ENCODE data around the gene TMEM9B.

DNA sequence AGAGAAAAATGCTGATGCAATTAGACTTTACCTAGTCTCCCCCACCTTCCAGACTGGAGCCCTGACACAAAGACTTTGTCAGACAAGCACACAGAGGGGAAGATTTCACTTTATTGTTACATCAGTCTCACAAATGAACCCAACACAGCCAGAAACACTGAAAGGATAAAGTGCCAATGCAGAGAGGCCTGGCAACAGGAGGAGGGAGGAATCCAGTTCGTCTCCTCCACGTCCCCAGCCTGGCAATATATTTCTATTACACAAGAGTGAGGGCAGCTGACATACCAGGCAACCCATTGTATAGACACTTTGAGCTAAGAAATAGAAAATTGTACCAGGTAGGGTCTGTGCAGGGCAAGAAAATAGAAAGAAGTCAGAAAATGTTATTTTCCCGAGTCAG lies 16.2 kb upstream of the TMEM9B start:
- TF ChIP-seq, protein P1, sequence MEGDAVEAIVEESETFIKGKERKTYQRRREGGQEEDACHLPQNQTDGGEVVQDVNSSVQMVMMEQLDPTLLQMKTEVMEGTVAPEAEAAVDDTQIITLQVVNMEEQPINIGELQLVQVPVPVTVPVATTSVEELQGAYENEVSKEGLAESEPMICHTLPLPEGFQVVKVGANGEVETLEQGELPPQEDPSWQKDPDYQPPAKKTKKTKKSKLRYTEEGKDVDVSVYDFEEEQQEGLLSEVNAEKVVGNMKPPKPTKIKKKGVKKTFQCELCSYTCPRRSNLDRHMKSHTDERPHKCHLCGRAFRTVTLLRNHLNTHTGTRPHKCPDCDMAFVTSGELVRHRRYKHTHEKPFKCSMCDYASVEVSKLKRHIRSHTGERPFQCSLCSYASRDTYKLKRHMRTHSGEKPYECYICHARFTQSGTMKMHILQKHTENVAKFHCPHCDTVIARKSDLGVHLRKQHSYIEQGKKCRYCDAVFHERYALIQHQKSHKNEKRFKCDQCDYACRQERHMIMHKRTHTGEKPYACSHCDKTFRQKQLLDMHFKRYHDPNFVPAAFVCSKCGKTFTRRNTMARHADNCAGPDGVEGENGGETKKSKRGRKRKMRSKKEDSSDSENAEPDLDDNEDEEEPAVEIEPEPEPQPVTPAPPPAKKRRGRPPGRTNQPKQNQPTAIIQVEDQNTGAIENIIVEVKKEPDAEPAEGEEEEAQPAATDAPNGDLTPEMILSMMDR (conservative IDR thresholded peaks at IDR 0.05): no peak
- no peak for TF ChIP-seq ZFX (IDR thresholded peaks at IDR 0.05)
